Esophagus squamous epithelium (tissue), 4 donors: Measurements from ENCODE around the gene FBXL14.

Experiments used
- POLR2A ChIP-seq, 4 donors: fragments of 450-650 bp; IDR thresholded peaks; one replicate each; pipeline ENCODE4 v1.6.1; 2017; ENCODE audit warnings: antibody characterized with exemption in 4 of 4, mild to moderate bottlenecking in 4 of 4, moderate library complexity in 3 of 4
- TF ChIP-seq, protein P1 (sequence below), 6 experiments: fragments of 450-650 bp in 4 of 6; fragments of 200-600 bp in 2 of 6; sonication (generic) in 2 of 6; IDR thresholded peaks; one replicate each; pipeline ENCODE4 v1.5.1; 2016 to 2019; ENCODE audit warnings: antibody characterized with exemption in 6 of 6, mild to moderate bottlenecking in 4 of 6, moderate library complexity in 4 of 6

- TF ChIP-seq, protein P1, sequence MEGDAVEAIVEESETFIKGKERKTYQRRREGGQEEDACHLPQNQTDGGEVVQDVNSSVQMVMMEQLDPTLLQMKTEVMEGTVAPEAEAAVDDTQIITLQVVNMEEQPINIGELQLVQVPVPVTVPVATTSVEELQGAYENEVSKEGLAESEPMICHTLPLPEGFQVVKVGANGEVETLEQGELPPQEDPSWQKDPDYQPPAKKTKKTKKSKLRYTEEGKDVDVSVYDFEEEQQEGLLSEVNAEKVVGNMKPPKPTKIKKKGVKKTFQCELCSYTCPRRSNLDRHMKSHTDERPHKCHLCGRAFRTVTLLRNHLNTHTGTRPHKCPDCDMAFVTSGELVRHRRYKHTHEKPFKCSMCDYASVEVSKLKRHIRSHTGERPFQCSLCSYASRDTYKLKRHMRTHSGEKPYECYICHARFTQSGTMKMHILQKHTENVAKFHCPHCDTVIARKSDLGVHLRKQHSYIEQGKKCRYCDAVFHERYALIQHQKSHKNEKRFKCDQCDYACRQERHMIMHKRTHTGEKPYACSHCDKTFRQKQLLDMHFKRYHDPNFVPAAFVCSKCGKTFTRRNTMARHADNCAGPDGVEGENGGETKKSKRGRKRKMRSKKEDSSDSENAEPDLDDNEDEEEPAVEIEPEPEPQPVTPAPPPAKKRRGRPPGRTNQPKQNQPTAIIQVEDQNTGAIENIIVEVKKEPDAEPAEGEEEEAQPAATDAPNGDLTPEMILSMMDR (IDR thresholded peaks at IDR 0.05): no peak
- TF ChIP-seq POLR2A (IDR thresholded peaks at IDR 0.05): no peak
These were observed 13.7 kb upstream of the FBXL14 start for GRCh38 chr12:1607940-1608712.
